Activated CD8-positive, alpha-beta memory T cell treated with anti-CD3 and anti-CD28 coated beads, Interleukin-2, amount 10 ng/mL, durations not matched to agents 7 days and 5 days (primary cell): Measurements from ENCODE around the gene TMIGD3. TPM values are rescaled to one million over a fixed set of nuclear protein-coding genes. Genes with fewer than 3 reads are reported as not detected.
A peak's percentile ranks its signal among the peaks of the same experiment; 100 is the strongest.

Experiments
- ATAC-seq: fragments of 150-1000 bp; cut with Tn5 transposase; one replicate; pipeline ENCODE4 v1.10.0; 2021; ENCODE audit warnings: moderate library complexity
- CTCF ChIA-PET: fragments of 350-600 bp; sonication (Branson Sonifier 250); formaldehyde crosslinking; loops from one replicate; lab custom pipeline; 2021; ENCODE audit warnings: antibody characterized with exemption; lab: Charles Lee
- DNase-seq: peaks from one replicate; pipeline ENCODE4 v3.0.0-alpha.2; 2020
- H3K27ac Mint-ChIP-seq: one replicate; pipeline ENCODE4 v1.8.0; 2021; ENCODE audit warnings: mild to moderate bottlenecking, mixed read lengths
- H3K27me3 Mint-ChIP-seq: one replicate; pipeline ENCODE4 v1.8.0; 2021; ENCODE audit warnings: mixed read lengths
- H3K36me3 Mint-ChIP-seq: one replicate; pipeline ENCODE4 v1.8.0; 2021; ENCODE audit warnings: mild to moderate bottlenecking, mixed read lengths
- H3K4me1 Mint-ChIP-seq: one replicate; pipeline ENCODE4 v1.8.0; 2021; ENCODE audit warnings: mixed read lengths
- H3K4me3 Mint-ChIP-seq: one replicate; pipeline ENCODE4 v1.8.0; 2021; ENCODE audit warnings: mild to moderate bottlenecking, moderate library complexity, mixed read lengths
- H3K9me3 Mint-ChIP-seq: one replicate; pipeline ENCODE4 v1.8.0; 2022; ENCODE audit warnings: low read depth, mixed read lengths
- total RNA-seq, 2 experiments: library from RNA; stranded (reverse); gene quantifications; one replicate each; pipeline ENCODE4 v1.2.3, GENCODE V29; 2021

Gene TMIGD3
- total RNA-seq, 2 experiments from 2014 or later, result 0.23 TPM; not detected in 1

DNA sequence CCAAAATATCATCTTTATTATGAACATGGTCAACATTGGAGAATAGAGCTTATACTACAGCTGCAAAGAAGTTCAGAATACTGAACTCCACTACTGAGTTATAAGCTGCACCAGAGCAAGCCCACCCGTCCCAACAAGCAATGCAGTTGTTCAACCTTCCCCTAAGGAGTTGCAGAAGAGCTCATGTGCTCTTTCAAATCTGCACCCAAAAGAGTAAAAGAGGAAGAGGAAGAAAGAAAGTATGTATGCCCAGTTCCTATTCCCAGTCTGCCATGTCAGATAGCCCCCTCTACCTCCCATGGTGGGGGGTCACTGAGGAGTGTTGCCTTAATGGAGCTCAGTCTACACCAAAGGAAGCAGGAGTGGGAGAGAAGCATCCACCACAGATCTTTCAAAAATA lies 22.8 kb downstream of the TMIGD3 start:
- Mint-ChIP-seq H3K36me3 (peaks cover 5% of the 10 kb centered on the region), H3K9me3 (no peaks in the 10 kb centered on the region), H3K4me3 (no peak overlapping the region), H3K27me3 (peaks cover 35% of the 10 kb centered on the region), H3K27ac (no peak overlapping the region), H3K4me1 (peaks cover 31% of the 10 kb centered on the region)
- DNase-seq, result no peak
- no peak for ATAC-seq
- CTCF ChIA-PET, result interaction anchor here (0.7 to 4.1 kb wide), 8 partner anchors 8 to 286 kb away, joined by 3 to 39 read pairs (median 4); partner anchors contain the start of genes ADORA3 and TMIGD3

- ATAC-seq (peak; percentile 69), DNase-seq (peak; percentile 73)
- CTCF ChIA-PET, result interaction anchor here (1.0 to 4.0 kb wide), 10 partner anchors 19 to 271 kb away, joined by 3 to 30 read pairs (median 8); partner anchors contain the start of genes ADORA3, ATP5PB and TMIGD3
- H3K27ac Mint-ChIP-seq, result peak overlapping the region; percentile 78
- peaks cover 55% of the 10 kb centered on the region for H3K4me1 Mint-ChIP-seq
- peaks cover 28% of the 10 kb centered on the region for H3K27me3 Mint-ChIP-seq
- peaks cover 16% of the 10 kb centered on the region for H3K36me3 Mint-ChIP-seq
- H3K9me3 Mint-ChIP-seq, result no peaks in the 10 kb centered on the region
- H3K4me3 Mint-ChIP-seq, result peak overlapping the region; percentile 47
These were observed 26.6 kb downstream of the TMIGD3 start for GRCh38 chr1:111476761-111477309.

- ATAC-seq, result peak; percentile 2
These were observed 27.2 kb downstream of the TMIGD3 start for GRCh38 chr1:111476214-111476613.

GRCh38 chr1:111475701-111476100 lies 27.7 kb downstream of the TMIGD3 start:
- peak; percentile 85 for DNase-seq
- Mint-ChIP-seq H3K36me3 (peaks cover 16% of the 10 kb centered on the region), H3K27me3 (peaks cover 27% of the 10 kb centered on the region), H3K4me3 (peak overlapping the region; percentile 60), H3K9me3 (no peaks in the 10 kb centered on the region), H3K27ac (peak overlapping the region; percentile 78), H3K4me1 (peaks cover 52% of the 10 kb centered on the region)
- CTCF ChIA-PET, result interaction anchor here (0.8 to 4.0 kb wide), 8 partner anchors 21 to 272 kb away, joined by 3 to 30 read pairs (median 8); partner anchors contain the start of gene ATP5PB
- ATAC-seq, result peak; percentile 67

More at GRCh38 chr1:111476214-111476613, 27.2 kb downstream of the TMIGD3 start:
- peak overlapping the region; percentile 78 for H3K27ac Mint-ChIP-seq
- DNase-seq, result no peak
- H3K27me3 Mint-ChIP-seq, result peaks cover 28% of the 10 kb centered on the region
- CTCF ChIA-PET, result interaction anchor here (0.8 to 4.0 kb wide), 10 partner anchors 20 to 271 kb away, joined by 3 to 30 read pairs (median 8); partner anchors contain the start of genes ADORA3, ATP5PB and TMIGD3
- no peaks in the 10 kb centered on the region for H3K9me3 Mint-ChIP-seq
- H3K36me3 Mint-ChIP-seq, result peaks cover 16% of the 10 kb centered on the region
- peaks cover 52% of the 10 kb centered on the region for H3K4me1 Mint-ChIP-seq
- H3K4me3 Mint-ChIP-seq, result peak overlapping the region; percentile 60

- Mint-ChIP-seq H3K4me3 (peak overlapping the region; percentile 5), H3K27me3 (peaks cover 18% of the 10 kb centered on the region), H3K4me1 (peaks cover 52% of the 10 kb centered on the region), H3K27ac (peak overlapping the region; percentile 11), H3K9me3 (no peaks in the 10 kb centered on the region), H3K36me3 (peaks cover 16% of the 10 kb centered on the region)
- DNase-seq, result no peak
- ATAC-seq, result no peak
- CTCF ChIA-PET, result interaction anchor here (1.4 to 3.5 kb wide), 2 partner anchors 17 to 33 kb away, joined by 3 to 30 read pairs; no protein-coding TSS in a partner anchor
These were observed 28.9 kb downstream of the TMIGD3 start for GRCh38 chr1:111474521-111474920.

DNA sequence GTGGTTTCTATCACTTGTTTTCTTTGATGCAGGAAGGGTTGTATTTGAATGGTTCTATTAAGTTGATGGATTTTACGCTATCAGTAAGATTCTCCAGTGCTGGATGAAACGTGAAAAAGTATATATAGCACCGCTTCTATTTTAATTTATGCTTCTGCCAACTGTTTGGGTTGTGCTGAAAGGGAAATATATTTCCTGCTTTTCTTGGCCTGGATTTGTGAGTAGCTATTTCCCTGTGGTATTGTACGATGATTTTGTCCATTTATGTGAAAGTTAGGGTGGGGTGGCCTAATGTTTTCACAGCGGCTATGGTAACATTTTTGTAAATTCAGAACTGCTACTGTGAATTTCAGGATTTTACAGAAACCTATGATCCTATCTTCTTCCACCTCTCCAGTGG lies 29.3 kb downstream of the TMIGD3 start:
- CTCF ChIA-PET, result interaction anchor here (1.3 to 3.5 kb wide), 3 partner anchors 17 to 34 kb away, joined by 3 to 30 read pairs (median 3); no protein-coding TSS in a partner anchor
- peak overlapping the region; percentile 63 for H3K4me3 Mint-ChIP-seq
- peaks cover 16% of the 10 kb centered on the region for H3K36me3 Mint-ChIP-seq
- H3K27ac Mint-ChIP-seq, result peak overlapping the region; percentile 66
- no peak for DNase-seq
- no peaks in the 10 kb centered on the region for H3K9me3 Mint-ChIP-seq
- ATAC-seq, result no peak
- peaks cover 52% of the 10 kb centered on the region for H3K4me1 Mint-ChIP-seq
- H3K27me3 Mint-ChIP-seq, result peaks cover 15% of the 10 kb centered on the region

DNA sequence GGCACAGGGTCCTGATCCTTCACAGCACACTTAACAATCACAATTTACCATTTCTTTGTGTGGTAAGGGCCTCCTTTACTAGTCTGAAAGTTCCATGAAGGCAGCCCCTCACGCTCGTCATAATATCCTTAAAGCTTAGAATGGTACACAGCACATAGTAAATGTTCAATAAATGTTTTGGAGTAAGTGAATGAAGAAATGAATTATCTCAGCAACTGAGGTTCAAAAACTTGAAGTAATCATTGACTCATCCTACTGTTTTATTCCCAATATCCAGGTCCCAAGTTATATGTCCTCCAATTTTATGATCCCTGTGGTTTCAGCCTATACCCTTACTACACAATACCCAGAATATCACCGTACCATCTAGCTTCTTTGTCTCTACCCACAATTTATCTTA lies 31.9 kb downstream of the TMIGD3 start:
- H3K27ac Mint-ChIP-seq, result no peak overlapping the region
- H3K36me3 Mint-ChIP-seq, result peaks cover 12% of the 10 kb centered on the region
- DNase-seq (no peak), ATAC-seq (no peak)
- peaks cover 2% of the 10 kb centered on the region for H3K27me3 Mint-ChIP-seq
- H3K4me3 Mint-ChIP-seq, result no peak overlapping the region
- CTCF ChIA-PET, result interaction anchor here (0.7 to 1.3 kb wide), 7 partner anchors 9 to 298 kb away, joined by 3 to 8 read pairs (median 4); partner anchors contain the start of genes ATP5PB and WDR77
- H3K4me1 Mint-ChIP-seq, result peaks cover 33% of the 10 kb centered on the region
- no peaks in the 10 kb centered on the region for H3K9me3 Mint-ChIP-seq

DNA sequence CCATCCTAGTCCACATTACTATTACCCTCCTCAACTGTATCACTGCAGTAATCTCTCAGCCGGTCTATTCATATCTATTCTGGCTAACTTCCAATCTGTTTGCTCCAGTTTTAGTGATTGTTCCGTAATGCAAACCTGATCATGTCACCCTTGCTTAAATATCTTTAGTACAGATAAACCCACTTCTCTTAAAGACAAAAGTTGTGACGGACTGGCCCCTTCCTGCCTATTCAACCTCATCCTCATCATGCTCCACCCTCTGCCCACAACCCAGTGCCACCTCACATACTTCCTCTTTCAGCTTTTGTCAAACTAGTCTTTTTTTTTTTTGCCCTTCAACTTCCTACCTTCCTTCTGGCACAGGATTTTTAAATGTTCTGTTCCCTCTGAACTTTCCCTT lies 32.4 kb downstream of the TMIGD3 start:
- DNase-seq, result peak; percentile 91
- Mint-ChIP-seq H3K36me3 (peaks cover 12% of the 10 kb centered on the region), H3K27me3 (peaks cover 2% of the 10 kb centered on the region), H3K4me1 (peaks cover 28% of the 10 kb centered on the region), H3K4me3 (no peak overlapping the region), H3K27ac (no peak overlapping the region), H3K9me3 (no peaks in the 10 kb centered on the region)
- CTCF ChIA-PET, result interaction anchor here (0.7 to 1.3 kb wide), 6 partner anchors 10 to 298 kb away, joined by 3 to 8 read pairs (median 4); partner anchors contain the start of genes ATP5PB and WDR77
- ATAC-seq, result peak; percentile 86

GRCh38 chr1:111470596-111470995 lies 32.8 kb downstream of the TMIGD3 start:
- H3K4me1 Mint-ChIP-seq, result peaks cover 24% of the 10 kb centered on the region
- DNase-seq (no peak), ATAC-seq (no peak)
- no peak overlapping the region for H3K27ac Mint-ChIP-seq
- peaks cover 1% of the 10 kb centered on the region for H3K27me3 Mint-ChIP-seq
- H3K9me3 Mint-ChIP-seq, result no peaks in the 10 kb centered on the region
- CTCF ChIA-PET, result interaction anchor here (1.0 to 1.3 kb wide), 3 partner anchors 22 to 247 kb away, joined by 4 to 8 read pairs (median 5); partner anchors contain the start of genes ATP5PB and WDR77
- peaks cover 12% of the 10 kb centered on the region for H3K36me3 Mint-ChIP-seq
- no peak overlapping the region for H3K4me3 Mint-ChIP-seq

DNA sequence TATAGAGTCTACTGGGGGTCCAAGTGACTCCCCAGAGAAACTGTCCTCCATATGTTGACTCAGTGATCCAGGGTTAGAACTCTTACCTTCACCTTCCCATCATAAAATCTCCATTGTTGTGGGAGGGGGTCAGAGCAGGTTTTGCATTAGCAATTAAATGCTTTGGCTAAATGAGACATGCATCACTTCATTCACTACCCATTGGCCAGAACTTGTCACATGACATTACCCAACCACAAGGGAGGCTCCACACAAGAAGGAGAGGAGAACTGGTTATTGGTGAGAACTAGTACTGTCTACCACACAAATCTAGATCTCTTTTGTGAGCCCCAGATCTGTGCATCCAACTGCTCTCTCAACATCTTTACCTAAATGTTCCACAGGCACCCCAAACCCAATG lies 33.9 kb downstream of the TMIGD3 start:
- peaks cover 13% of the 10 kb centered on the region for H3K36me3 Mint-ChIP-seq
- H3K9me3 Mint-ChIP-seq, result no peaks in the 10 kb centered on the region
- CTCF ChIA-PET, result no interaction called here
- H3K27ac Mint-ChIP-seq, result no peak overlapping the region
- ATAC-seq, result no peak
- H3K4me1 Mint-ChIP-seq, result peaks cover 16% of the 10 kb centered on the region
- no peak overlapping the region for H3K4me3 Mint-ChIP-seq
- H3K27me3 Mint-ChIP-seq, result no peaks in the 10 kb centered on the region
- DNase-seq, result no peak

DNA sequence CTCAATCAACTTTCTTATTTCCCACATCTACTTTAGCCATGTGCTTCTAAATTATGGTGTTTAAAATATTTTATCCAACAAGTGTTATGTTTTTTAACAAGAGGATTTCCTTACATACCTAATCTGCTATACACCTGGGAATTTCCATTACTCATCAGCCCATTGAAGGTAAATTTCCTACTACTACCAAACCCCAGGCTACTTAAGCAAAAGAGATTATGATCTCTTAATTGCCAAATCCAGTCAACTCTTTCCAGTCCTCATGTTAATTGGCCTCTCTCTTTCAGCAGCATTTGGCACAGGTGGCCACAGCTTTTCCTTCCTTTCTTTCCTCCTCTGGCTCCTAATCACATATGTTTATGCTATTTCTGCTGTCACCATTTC lies 34.7 kb downstream of the TMIGD3 start:
- Mint-ChIP-seq H3K4me1 (peaks cover 9% of the 10 kb centered on the region), H3K27ac (no peak overlapping the region), H3K27me3 (no peaks in the 10 kb centered on the region), H3K36me3 (peaks cover 14% of the 10 kb centered on the region), H3K4me3 (no peak overlapping the region), H3K9me3 (no peaks in the 10 kb centered on the region)
- ATAC-seq (no peak), DNase-seq (no peak)
- CTCF ChIA-PET, result no interaction called here

DNA sequence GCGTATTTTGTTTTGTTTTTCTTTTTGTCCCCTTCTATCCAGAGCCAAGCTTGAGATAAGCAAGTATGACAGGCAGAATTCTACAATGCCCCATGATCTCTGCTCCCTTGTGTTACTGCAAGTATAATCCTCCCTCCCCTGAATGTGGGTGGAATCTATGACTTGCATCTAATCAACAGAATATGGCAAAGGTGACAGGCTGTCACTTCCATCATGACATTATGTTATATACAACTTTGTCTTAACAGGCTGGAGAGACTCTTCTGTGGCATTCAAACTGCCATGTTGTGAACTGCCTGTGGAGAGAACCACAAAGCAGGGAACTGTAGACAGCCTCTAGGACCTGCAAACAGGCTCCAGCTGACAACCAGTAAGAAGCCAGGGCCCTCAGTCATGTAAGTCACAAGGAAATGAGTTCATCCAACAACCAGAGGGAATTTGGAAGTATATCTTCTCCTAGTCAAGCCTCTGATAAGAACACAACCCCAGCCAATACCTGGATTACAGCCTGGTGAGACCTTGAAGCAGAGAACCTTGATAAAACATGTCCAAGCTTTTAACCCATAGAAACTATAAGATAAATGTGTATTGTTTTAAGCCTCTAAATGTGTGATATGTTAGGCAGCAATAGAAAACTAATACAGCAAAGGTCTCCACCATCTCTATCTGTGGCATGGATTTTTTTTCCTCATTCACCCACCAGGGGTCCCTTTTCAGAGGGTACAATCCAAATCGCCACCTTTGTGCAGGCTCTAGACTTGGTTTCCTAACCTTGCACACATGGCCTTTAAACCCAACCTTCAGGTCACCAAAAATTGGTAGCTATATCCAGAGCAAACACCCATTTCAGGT lies 35.3 kb downstream of the TMIGD3 start:
- Mint-ChIP-seq H3K27me3 (no peaks in the 10 kb centered on the region), H3K4me1 (peaks cover 9% of the 10 kb centered on the region), H3K36me3 (peaks cover 16% of the 10 kb centered on the region), H3K9me3 (no peaks in the 10 kb centered on the region), H3K4me3 (no peak overlapping the region), H3K27ac (no peak overlapping the region)
- ATAC-seq (no peak), DNase-seq (no peak)
- CTCF ChIA-PET, result no interaction called here

- CTCF ChIA-PET, result interaction anchor here (0.7 kb wide), 1 partner anchor 587 kb away, joined by 3 read pairs; no protein-coding TSS in a partner anchor
- H3K36me3 Mint-ChIP-seq, result peaks cover 21% of the 10 kb centered on the region
- no peak overlapping the region for H3K27ac Mint-ChIP-seq
These were observed 37.0 kb downstream of the TMIGD3 start for GRCh38 chr1:111466480-111466879.

More at GRCh38 chr1:111466480-111466879, 37.0 kb downstream of the TMIGD3 start:
- DNase-seq (no peak), ATAC-seq (no peak)
- Mint-ChIP-seq H3K27me3 (no peaks in the 10 kb centered on the region), H3K4me1 (peaks cover 1% of the 10 kb centered on the region), H3K9me3 (no peaks in the 10 kb centered on the region), H3K4me3 (no peak overlapping the region)
